Endodermal cell (in vitro differentiated cells): ENCODE results near the gene CLEC19A. TPM values are rescaled to one million over a fixed set of nuclear protein-coding genes. Genes with fewer than 3 reads are reported as not detected.
A peak's percentile ranks its signal among the peaks of the same experiment; 100 is the strongest.

Experiments used
- DNase-seq: peaks from one replicate; pipeline ENCODE4 v3.0.0-alpha.2; 2017
- H3K27ac ChIP-seq: 2 replicates; pipeline ENCODE4 v1.5.1; 2013; ENCODE audit warnings: mild to moderate bottlenecking, low read depth, low read length, moderate library complexity
- H3K27me3 ChIP-seq: 2 replicates; pipeline ENCODE4 v1.6.1; 2013; ENCODE audit warnings: mild to moderate bottlenecking, low read length, moderate library complexity; ENCODE audit not compliant: insufficient read depth, control insufficient read depth, poor library complexity, severe bottlenecking
- H3K36me3 ChIP-seq: 2 replicates; pipeline ENCODE4 v1.7.0; 2013; ENCODE audit warnings: mild to moderate bottlenecking, low read length, moderate library complexity; ENCODE audit not compliant: control insufficient read depth, insufficient read depth
- H3K4me1 ChIP-seq: one replicate; pipeline ENCODE4 v1.7.0; 2013; ENCODE audit warnings: low read length; ENCODE audit not compliant: control insufficient read depth, insufficient read depth
- H3K4me3 ChIP-seq: 2 replicates; pipeline ENCODE4 v1.5.1; 2013; ENCODE audit warnings: mild to moderate bottlenecking, low read length, moderate library complexity
- H3K9ac ChIP-seq: 2 replicates; pipeline ENCODE4 v1.6.1; 2013; ENCODE audit warnings: mild to moderate bottlenecking, low read length, moderate library complexity; ENCODE audit not compliant: poor library complexity, severe bottlenecking; ENCODE audit errors: extremely low read depth
- H3K9me3 ChIP-seq: 2 replicates; pipeline ENCODE4 v1.6.1; 2013; ENCODE audit warnings: mild to moderate bottlenecking, low read length, moderate library complexity; ENCODE audit not compliant: control insufficient read depth
- H3K27ac Mint-ChIP-seq: 2 replicates; pipeline ENCODE4 v1.8.0; 2020; ENCODE audit warnings: mixed read lengths
- H3K27me3 Mint-ChIP-seq: 2 replicates; pipeline ENCODE4 v1.8.0; 2021; ENCODE audit warnings: mild to moderate bottlenecking, mixed read lengths; ENCODE audit not compliant: insufficient read depth
- H3K36me3 Mint-ChIP-seq: 2 replicates; pipeline ENCODE4 v1.8.0; 2020; ENCODE audit warnings: low read depth, mixed read lengths
- H3K4me1 Mint-ChIP-seq: 2 replicates; pipeline ENCODE4 v1.8.0; 2020; ENCODE audit warnings: mixed read lengths
- H3K4me3 Mint-ChIP-seq: 2 replicates; pipeline ENCODE4 v1.8.0; 2020; ENCODE audit warnings: mild to moderate bottlenecking, moderate library complexity, mixed read lengths
- H3K9me3 Mint-ChIP-seq: 2 replicates; pipeline ENCODE4 v1.8.0; 2020; ENCODE audit warnings: mild to moderate bottlenecking, mixed read lengths
- CTCF ChIP-seq: fragments of 200-600 bp; sonication (generic); conservative IDR thresholded peaks from 2 replicates; pipeline ENCODE4 v1.5.0; 2021; ENCODE audit warnings: antibody characterized with exemption, mild to moderate bottlenecking
- WGBS, 2 experiments: methylation state at CpG; one replicate each; pipeline versions ENCODE4 v1.1.5 to v1.1.7; 2013; ENCODE audit warnings: missing lambda C conversion rate in 2 of 2, mixed read lengths in 1 of 2; ENCODE audit not compliant: insufficient coverage in 1 of 2, insufficient read length in 1 of 2; 5-methylcytosine and 5-hydroxymethylcytosine counted together
- total RNA-seq, 2 donors: library from RNA; stranded (reverse); fragmentation: NEBNext Ultra II Directional in 1 of 2; extraction: Animal tissue kit (Norgen Biotek cat#: 25700) in 1 of 2; gene quantifications; 2 replicates in 1 of 2; 3 replicates in 1 of 2; pipeline ENCODE4 v1.2.1, GENCODE V29; 2021

The CLEC19A gene
- total RNA-seq, 2 donors from 2014 or later, result 1.6 to 1.9 TPM

- DNase-seq, result no peak
- Histone ChIP-seq H3K4me3 (no peak overlapping the region), H3K9me3 (peaks cover 12% of the 10 kb centered on the region), H3K27me3 (no peaks in the 10 kb centered on the region), H3K9ac (no peak overlapping the region), H3K36me3 (no peaks in the 10 kb centered on the region), H3K27ac (peak overlapping the region; percentile 48), H3K4me1 (no peaks in the 10 kb centered on the region)
- Mint-ChIP-seq H3K4me1 (no peaks in the 10 kb centered on the region), H3K4me3 (no peak overlapping the region), H3K36me3 (no peaks in the 10 kb centered on the region), H3K27me3 (peaks cover 2% of the 10 kb centered on the region), H3K27ac (no peak overlapping the region), H3K9me3 (peaks cover 10% of the 10 kb centered on the region)
- no peak for TF ChIP-seq CTCF
- whole genome bisulfite sequencing, 2 experiments, result 84 to 85% methylated on average over 3 to 6 of the region's 6 CpGs
These were observed 45.4 kb downstream of the CLEC19A start for GRCh38 chr16:19330841-19331397.

GRCh38 chr16:19331794-19332193 lies 46.3 kb downstream of the CLEC19A start:
- WGBS, 2 experiments, result 88 to 92% methylated on average over 2 to 4 of the region's 4 CpGs

GRCh38 chr16:19338335-19338734 lies 52.8 kb downstream of the CLEC19A start:
- H3K4me3 Mint-ChIP-seq, result no peak overlapping the region
- no peaks in the 10 kb centered on the region for H3K4me1 Mint-ChIP-seq
- H3K27ac Mint-ChIP-seq, result no peak overlapping the region
- H3K36me3 ChIP-seq, result no peaks in the 10 kb centered on the region
- no peak for TF ChIP-seq CTCF
- no peak overlapping the region for H3K4me3 ChIP-seq
- H3K9me3 Mint-ChIP-seq, result no peaks in the 10 kb centered on the region
- H3K4me1 ChIP-seq, result no peaks in the 10 kb centered on the region
- peaks cover 2% of the 10 kb centered on the region for H3K27me3 Mint-ChIP-seq
- H3K36me3 Mint-ChIP-seq, result no peaks in the 10 kb centered on the region
- no peak overlapping the region for H3K9ac ChIP-seq
- 81 to 100% methylated on average over 1 to 3 of the region's 3 CpGs for WGBS, 2 experiments
- DNase-seq, result no peak
- H3K9me3 ChIP-seq, result no peaks in the 10 kb centered on the region
- H3K27me3 ChIP-seq, result no peaks in the 10 kb centered on the region
- H3K27ac ChIP-seq, result no peak overlapping the region

More at GRCh38 chr16:19331794-19332193, 46.3 kb downstream of the CLEC19A start:
- no peak for TF ChIP-seq CTCF
- Histone ChIP-seq H3K36me3 (no peaks in the 10 kb centered on the region), H3K9ac (no peak overlapping the region), H3K4me3 (no peak overlapping the region), H3K4me1 (no peaks in the 10 kb centered on the region), H3K9me3 (peaks cover 12% of the 10 kb centered on the region), H3K27ac (no peak overlapping the region), H3K27me3 (no peaks in the 10 kb centered on the region)
- Mint-ChIP-seq H3K27me3 (peaks cover 2% of the 10 kb centered on the region), H3K27ac (no peak overlapping the region), H3K36me3 (no peaks in the 10 kb centered on the region), H3K9me3 (peaks cover 10% of the 10 kb centered on the region), H3K4me1 (no peaks in the 10 kb centered on the region), H3K4me3 (no peak overlapping the region)
- no peak for DNase-seq
